ENCODE results near the gene SETMAR.

GRCh38 chr3:4351164-4351855, 48.1 kb downstream of the SETMAR start:
- TF ChIP-seq CTCF (IDR thresholded peaks at IDR 0.05; ENCODE audit: poor library complexity) (no peak), EZH2 (IDR thresholded peaks at IDR 0.05; ENCODE audit: borderline replicate concordance) (no peak)

Measured in hepatocyte (in vitro differentiated cells).